HK-2 (cell line): ENCODE results near the gene MYD88.

ENCODE experiments used
- DNase-seq: peaks from one replicate; pipeline ENCODE4 v3.0.0-alpha.2; 2018; ENCODE audit not compliant: unreplicated experiment

MYD88 gene

GRCh38 chr3:38165722-38166387, 27.4 kb downstream of the MYD88 start:
- peak; percentile 14 for DNase-seq

- DNase-seq, result no peak
These were observed 29.1 kb downstream of the MYD88 start for GRCh38 chr3:38167591-38167990.

DNA sequence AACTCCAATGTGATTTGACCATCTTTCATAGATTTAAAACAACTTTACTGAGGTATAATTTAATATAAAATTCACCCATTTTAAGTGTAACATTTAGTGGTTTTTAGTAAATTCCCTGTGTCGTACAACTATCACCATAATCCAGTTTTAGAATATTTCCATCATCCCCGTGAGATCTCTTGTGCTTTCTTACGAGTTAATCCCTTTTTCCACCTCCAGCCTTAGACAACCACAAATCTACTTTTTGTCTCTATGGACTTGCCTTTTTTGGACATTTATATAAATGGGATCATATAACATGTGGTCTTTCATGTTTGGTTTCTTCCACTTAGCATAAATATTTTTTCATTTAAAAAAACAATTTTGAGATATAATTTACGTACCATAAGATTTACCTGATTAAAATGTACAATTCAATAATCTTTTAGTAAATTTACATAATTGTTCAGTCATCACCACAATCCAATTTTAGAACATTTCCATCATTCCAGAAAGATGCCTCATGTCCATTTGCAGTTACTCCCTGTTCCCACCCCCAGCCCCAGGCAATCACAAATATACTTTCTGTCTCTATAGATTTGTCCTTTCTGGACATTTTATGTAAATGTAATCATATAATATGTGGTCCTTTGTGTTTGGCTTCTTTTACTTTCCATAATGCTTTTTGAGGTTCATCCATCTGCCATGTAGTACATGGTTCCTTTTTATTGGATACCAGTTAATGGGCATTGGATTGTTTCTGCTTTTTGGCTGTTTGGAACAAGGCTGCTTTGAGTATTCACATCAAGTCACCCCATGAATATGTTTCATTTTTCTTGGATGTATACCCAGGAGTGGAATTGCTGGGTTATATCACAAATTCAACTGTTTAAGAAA, 29.9 kb downstream of the MYD88 start:
- DNase-seq, result no peak

DNA sequence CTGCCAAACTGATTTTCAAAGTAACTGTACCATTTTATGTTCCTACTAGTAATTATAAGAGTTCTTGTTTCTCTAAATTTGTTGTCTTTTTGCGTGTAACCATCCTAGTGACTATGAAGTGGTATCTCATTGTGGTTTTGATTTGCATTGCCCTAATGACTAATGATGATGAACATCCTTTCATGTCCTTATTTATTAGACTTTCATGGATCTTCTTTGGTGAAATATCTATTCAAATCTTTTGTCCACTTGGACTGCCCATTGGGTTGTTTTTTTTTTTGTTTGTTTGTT, 30.5 kb downstream of the MYD88 start:
- DNase-seq, result no peak

- DNase-seq, result no peak
These were observed 32.3 kb downstream of the MYD88 start for GRCh38 chr3:38170722-38171121.

DNA sequence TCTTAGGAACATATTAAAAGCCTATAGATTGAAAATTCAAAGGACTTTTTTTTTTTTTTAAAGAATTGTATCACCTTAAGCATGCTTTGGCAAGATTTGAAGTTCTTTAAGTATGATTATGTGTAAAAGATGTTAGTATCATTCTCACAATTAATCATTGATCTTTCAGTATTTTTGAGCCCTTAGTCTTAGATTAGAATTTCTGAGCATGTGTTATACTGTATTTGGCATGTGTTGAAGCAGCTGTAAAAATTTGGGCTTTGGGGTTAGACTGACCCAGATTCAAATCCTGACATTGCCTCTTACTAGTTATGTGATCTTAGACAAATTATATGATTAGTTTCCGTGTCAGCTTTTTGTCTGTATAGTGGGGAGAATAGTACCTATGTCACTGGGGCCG, 33.2 kb downstream of the MYD88 start:
- no peak for DNase-seq

DNA sequence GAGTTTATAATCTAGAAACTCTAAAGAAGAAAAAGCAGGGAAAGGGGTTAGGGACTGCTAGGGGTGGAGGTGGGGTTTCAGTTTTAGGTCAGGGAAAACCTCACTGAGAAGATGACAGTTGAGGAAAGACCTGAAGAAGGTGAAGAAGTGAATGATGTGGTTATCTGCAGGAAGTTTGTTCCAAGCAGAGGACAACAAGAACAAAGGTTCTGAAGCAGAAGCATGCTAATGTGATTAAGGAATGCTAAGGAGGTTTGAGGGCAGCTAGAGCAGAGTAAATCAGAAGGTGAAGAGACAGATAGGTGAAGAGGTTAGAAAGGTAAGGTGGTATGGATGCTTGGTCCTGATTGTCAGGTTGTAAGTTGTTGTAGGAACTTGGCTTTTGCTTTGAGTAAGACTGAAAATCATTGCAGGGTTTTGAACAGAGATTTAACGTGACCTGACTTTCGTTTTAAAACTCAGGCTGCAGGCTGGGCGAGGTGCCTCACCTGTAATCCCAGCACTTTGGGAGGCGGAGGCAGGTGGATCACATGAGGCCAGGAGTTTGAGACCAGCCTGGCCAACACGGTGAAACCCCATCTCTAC, 35.5 kb downstream of the MYD88 start:
- no peak for DNase-seq

DNA sequence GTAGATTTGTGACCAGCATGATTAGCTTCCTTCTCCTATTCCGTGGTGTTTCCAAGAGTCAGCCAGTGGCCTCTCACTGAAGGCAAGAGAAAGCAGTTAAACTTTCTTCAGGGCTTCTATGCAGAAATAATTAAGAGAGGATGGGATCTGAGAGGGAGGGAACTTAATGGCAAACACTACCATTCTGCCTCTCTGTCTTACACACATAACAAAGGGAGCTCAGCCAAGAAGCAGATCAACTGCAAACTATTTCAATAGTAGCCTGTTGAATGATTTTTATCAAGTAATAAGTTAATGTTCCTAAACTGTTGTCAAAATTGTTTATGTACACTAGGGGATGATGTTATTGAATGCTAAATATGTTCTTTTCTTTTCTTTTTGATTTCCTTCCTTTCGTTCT, 38.7 kb downstream of the MYD88 start:
- no peak for DNase-seq

DNA sequence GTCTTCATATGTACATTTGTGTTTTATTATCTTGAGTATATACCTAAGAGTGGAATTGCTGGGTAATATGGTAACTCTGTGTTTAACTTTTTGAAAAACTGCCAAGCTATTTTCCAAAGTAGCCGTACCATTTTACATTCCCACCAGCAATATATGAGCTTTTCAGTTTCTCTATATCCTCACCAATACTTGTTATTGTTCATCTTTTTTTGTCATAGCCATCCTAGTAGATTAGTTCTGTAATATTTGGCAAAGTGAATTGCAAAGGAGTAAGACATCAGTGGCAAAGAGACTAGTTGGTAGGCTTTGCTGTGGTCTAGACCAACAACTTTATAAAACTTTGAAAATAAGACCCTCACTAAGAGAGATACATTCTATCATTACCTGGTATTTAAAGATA, 48.3 kb downstream of the MYD88 start:
- no peak for DNase-seq

GRCh38 chr3:38190481-38190881, 52.0 kb downstream of the MYD88 start:
- no peak for DNase-seq
